T-cell (primary cell): ENCODE data around the gene CCDC33. TPM values are rescaled to one million over a fixed set of nuclear protein-coding genes. Genes with fewer than 3 reads are reported as not detected.

Experiments
- ATAC-seq, 4 experiments: fragments of 200-7000 bp in 3 of 4; fragments of 150-1000 bp in 1 of 4; cut with Tn5 transposase; replicated peaks in 1 of 4; 1 replicate in 3 of 4; 2 replicates in 1 of 4; pipeline ENCODE4 v1.10.0; 2021; ENCODE audit warnings: moderate library complexity in 3 of 4, mild to moderate bottlenecking in 2 of 4, moderate number of reproducible peaks in 1 of 4
- CTCF ChIA-PET, 2 donors: fragments of 300-600 bp; sonication (Branson Sonifier 250); formaldehyde crosslinking; loops; one replicate each; lab custom pipeline; 2022; ENCODE audit warnings: antibody characterized with exemption in 2 of 2; lab: Charles Lee
- POLR2A ChIA-PET, 2 donors: fragments of 300-600 bp; sonication (Branson Sonifier 250); formaldehyde crosslinking; loops; one replicate each; lab custom pipeline; 2022; ENCODE audit warnings: antibody characterized with exemption in 2 of 2; lab: Charles Lee
- DNase-seq, 35 experiments: peaks; one replicate each; pipeline versions ENCODE4 v3.0.0 to v3.0.0-alpha.2; 2013 to 2023
- H3K27ac ChIP-seq: one replicate; pipeline ENCODE4 v1.5.1; 2013; ENCODE audit warnings: low read length
- H3K27me3 ChIP-seq, 2 experiments: replicated peaks in 1 of 2; 1 replicate in 1 of 2; 2 replicates in 1 of 2; pipeline versions ENCODE4 v1.6.1 to v1.7.0; 2013; ENCODE audit warnings: low read length in 1 of 2, mixed read lengths in 1 of 2; ENCODE audit not compliant: control insufficient read depth in 2 of 2, insufficient read depth in 2 of 2; ENCODE audit errors: extremely low read depth in 1 of 2
- H3K36me3 ChIP-seq, 2 donors: 1 replicate in 1 of 2; 2 replicates in 1 of 2; pipeline versions ENCODE4 v1.6.1 to v1.7.0; 2013; ENCODE audit warnings: low read length in 1 of 2; ENCODE audit not compliant: control insufficient read depth in 2 of 2, insufficient read depth in 1 of 2; ENCODE audit errors: extremely low read depth in 1 of 2
- H3K4me1 ChIP-seq, 2 experiments: 1 replicate in 1 of 2; 2 replicates in 1 of 2; pipeline versions ENCODE4 v1.6.1 to v1.7.0; 2013; ENCODE audit warnings: low read length in 2 of 2, mixed read lengths in 1 of 2; ENCODE audit not compliant: insufficient read depth in 2 of 2, control insufficient read depth in 1 of 2; ENCODE audit errors: extremely low read depth in 1 of 2
- H3K4me3 ChIP-seq, 2 donors: 1 replicate in 1 of 2; 2 replicates in 1 of 2; pipeline versions ENCODE4 v1.5.1 to v1.7.0; 2013; ENCODE audit warnings: mild to moderate bottlenecking in 2 of 2, low read length in 1 of 2, moderate library complexity in 1 of 2; ENCODE audit not compliant: control insufficient read depth in 1 of 2; ENCODE audit errors: extremely low read depth in 1 of 2
- H3K9me3 ChIP-seq: 2 replicates; pipeline ENCODE4 v1.7.0; 2013
- H3K27ac Mint-ChIP-seq, 2 donors: one replicate each; pipeline ENCODE4 v1.8.0; 2020 to 2021; ENCODE audit warnings: mild to moderate bottlenecking in 2 of 2, mixed read lengths in 2 of 2
- H3K27me3 Mint-ChIP-seq, 2 donors: one replicate each; pipeline ENCODE4 v1.8.0; 2021 to 2022; ENCODE audit warnings: mixed read lengths in 2 of 2
- H3K36me3 Mint-ChIP-seq: one replicate; pipeline ENCODE4 v1.8.0; 2021; ENCODE audit warnings: mixed read lengths
- H3K4me1 Mint-ChIP-seq, 3 donors: one replicate each; pipeline ENCODE4 v1.8.0; 2020 to 2022; ENCODE audit warnings: mixed read lengths in 3 of 3, mild to moderate bottlenecking in 1 of 3
- H3K4me3 Mint-ChIP-seq, 3 donors: one replicate each; pipeline ENCODE4 v1.8.0; 2020 to 2022; ENCODE audit warnings: mild to moderate bottlenecking in 3 of 3, mixed read lengths in 3 of 3, moderate library complexity in 3 of 3
- H3K9me3 Mint-ChIP-seq, 3 donors: one replicate each; pipeline ENCODE4 v1.8.0; 2020 to 2022; ENCODE audit warnings: mixed read lengths in 3 of 3
- WGBS: methylation state at CpG from one replicate; pipeline ENCODE4 v1.1.5; 2013; ENCODE audit warnings: missing lambda C conversion rate; ENCODE audit not compliant: insufficient coverage; 5-methylcytosine and 5-hydroxymethylcytosine counted together
- total RNA-seq, 35 experiments: library from RNA in 6 of 35; stranded (reverse) in 6 of 35; fragments of 120-200 nt in 1 of 35; gene quantifications; one replicate each; pipeline versions ENCODE4 v1.2.1 to v1.2.4 and lab custom pipeline; 2013 to 2026

The CCDC33 gene
- not detected for total RNA-seq
- total RNA-seq (2013) = not detected
- total RNA-seq (lab: John Stamatoyannopoulos, UW) = 0 to 0.10 (median 0) reads per million in 29 experiments

GRCh38 chr15:74235962-74236361 is at the start of gene CCDC33:
Gene CCDC33 (plus strand): TSS chr15:74236326. CDS start chr15:74236720, 394 bp downstream.
- H3K27me3 ChIP-seq = peaks cover 0 to 47% of the 10 kb centered on the region in 2 experiments
- ChIA-PET CTCF (no interaction called here), POLR2A (no interaction called here)
- H3K4me1 Mint-ChIP-seq = no peaks in the 10 kb centered on the region
- H3K36me3 Mint-ChIP-seq = no peaks in the 10 kb centered on the region
- H3K4me3 ChIP-seq = no peak within 1 kb of the TSS
- H3K4me3 Mint-ChIP-seq = no peak within 1 kb of the TSS
- no peaks in the 10 kb centered on the region for H3K4me1 ChIP-seq
- H3K27me3 Mint-ChIP-seq = peaks cover 4 to 12% of the 10 kb centered on the region in 2 donors
- 33% methylated on average over 6 of the region's 6 CpGs for whole genome bisulfite sequencing
- no peak within 1 kb of the TSS for H3K27ac Mint-ChIP-seq
- H3K9me3 Mint-ChIP-seq = no peaks in the 10 kb centered on the region
- no peaks in the 10 kb centered on the region for H3K36me3 ChIP-seq
- H3K9me3 ChIP-seq = no peaks in the 10 kb centered on the region
- ATAC-seq (no peak), DNase-seq (no peak)
- no peak within 1 kb of the TSS for H3K27ac ChIP-seq

DNA sequence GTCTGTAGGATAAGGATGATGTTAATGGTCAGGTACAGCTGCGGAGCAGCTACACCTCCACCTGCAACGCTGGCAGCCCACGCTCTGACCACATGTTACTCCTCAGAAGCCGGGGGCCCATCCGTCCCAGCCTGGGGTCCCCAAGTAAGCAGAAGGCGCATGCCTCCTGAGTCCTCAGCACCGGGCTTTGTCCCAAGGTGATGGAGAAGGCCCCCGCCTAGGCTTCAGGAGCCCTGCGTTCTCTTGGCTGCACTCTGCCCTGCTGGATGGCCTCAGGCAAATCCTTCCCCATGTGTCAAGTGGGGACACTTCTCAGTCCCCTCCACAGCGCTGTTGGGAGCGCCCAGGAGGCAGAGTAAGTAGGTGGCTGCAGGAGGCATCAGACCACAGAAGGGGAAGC is 47.9 kb upstream of the CCDC33 start:
- H3K36me3 Mint-ChIP-seq = no peaks in the 10 kb centered on the region
- no peak overlapping the region for H3K4me3 ChIP-seq
- no peak overlapping the region for H3K4me3 Mint-ChIP-seq
- peaks cover 0 to 2% of the 10 kb centered on the region in 2 donors for H3K27me3 Mint-ChIP-seq
- H3K9me3 ChIP-seq = no peaks in the 10 kb centered on the region
- DNase-seq (no peak), ATAC-seq (no peak)
- WGBS = 82% methylated on average over 9 of the region's 11 CpGs
- peaks cover 0 to 10% of the 10 kb centered on the region in 2 experiments for H3K27me3 ChIP-seq
- no peak overlapping the region for H3K27ac Mint-ChIP-seq
- H3K4me1 Mint-ChIP-seq = no peaks in the 10 kb centered on the region
- H3K4me1 ChIP-seq = no peaks in the 10 kb centered on the region
- ChIA-PET POLR2A (no interaction called here), CTCF (no interaction called here)
- no peaks in the 10 kb centered on the region for H3K9me3 Mint-ChIP-seq
- H3K36me3 ChIP-seq = no peaks in the 10 kb centered on the region
- H3K27ac ChIP-seq = no peak overlapping the region

DNA sequence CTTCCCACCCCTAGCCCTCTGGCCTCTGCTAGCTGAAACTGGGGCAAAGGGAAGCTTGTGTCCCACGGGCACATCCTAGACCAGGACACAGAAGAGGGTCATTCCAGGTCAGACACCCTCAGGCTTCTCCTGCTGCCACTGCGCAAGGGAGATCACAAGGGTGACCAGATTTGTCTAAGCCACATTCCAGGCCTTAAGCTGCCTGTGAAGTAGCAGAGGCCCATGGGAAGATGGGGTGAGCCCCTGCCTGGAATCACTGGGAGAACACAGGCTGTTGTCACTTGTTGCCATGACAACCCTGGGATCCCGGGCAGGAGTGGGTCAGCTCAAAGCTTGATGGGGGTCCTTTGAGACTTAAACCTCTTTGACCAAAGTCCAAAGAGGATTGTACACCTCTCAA is 44.3 kb upstream of the CCDC33 start:
- H3K27ac Mint-ChIP-seq = no peak overlapping the region
- ChIA-PET CTCF (no interaction called here), POLR2A (no interaction called here)
- Histone ChIP-seq H3K36me3 (no peaks in the 10 kb centered on the region), H3K4me1 (no peaks in the 10 kb centered on the region), H3K27me3 (peaks cover 0 to 23% of the 10 kb centered on the region in 2 experiments), H3K4me3 (no peak overlapping the region), H3K9me3 (no peaks in the 10 kb centered on the region), H3K27ac (no peak overlapping the region)
- ATAC-seq (no peak), DNase-seq (no peak)
- H3K9me3 Mint-ChIP-seq = no peaks in the 10 kb centered on the region
- 33% methylated on average over 1 of the region's 3 CpGs for WGBS
- no peak overlapping the region for H3K4me3 Mint-ChIP-seq
- H3K4me1 Mint-ChIP-seq = no peaks in the 10 kb centered on the region
- H3K27me3 Mint-ChIP-seq = peaks cover 0 to 2% of the 10 kb centered on the region in 2 donors
- H3K36me3 Mint-ChIP-seq = no peaks in the 10 kb centered on the region

GRCh38 chr15:74192751-74193150 is 43.4 kb upstream of the CCDC33 start:
- Histone ChIP-seq H3K36me3 (no peaks in the 10 kb centered on the region), H3K4me3 (no peak overlapping the region), H3K4me1 (no peaks in the 10 kb centered on the region), H3K27me3 (peaks cover 0 to 24% of the 10 kb centered on the region in 2 experiments), H3K27ac (no peak overlapping the region), H3K9me3 (no peaks in the 10 kb centered on the region)
- CTCF ChIA-PET = no interaction called here
- ATAC-seq (no peak), DNase-seq (no peak)
- H3K4me1 Mint-ChIP-seq = no peaks in the 10 kb centered on the region
- H3K4me3 Mint-ChIP-seq = no peak overlapping the region
- 60% methylated on average over 2 of the region's 5 CpGs for WGBS
- no peak overlapping the region for H3K27ac Mint-ChIP-seq
- H3K9me3 Mint-ChIP-seq = no peaks in the 10 kb centered on the region
- POLR2A ChIA-PET = no interaction called here
- peaks cover 0 to 2% of the 10 kb centered on the region in 2 donors for H3K27me3 Mint-ChIP-seq
- no peaks in the 10 kb centered on the region for H3K36me3 Mint-ChIP-seq

DNA sequence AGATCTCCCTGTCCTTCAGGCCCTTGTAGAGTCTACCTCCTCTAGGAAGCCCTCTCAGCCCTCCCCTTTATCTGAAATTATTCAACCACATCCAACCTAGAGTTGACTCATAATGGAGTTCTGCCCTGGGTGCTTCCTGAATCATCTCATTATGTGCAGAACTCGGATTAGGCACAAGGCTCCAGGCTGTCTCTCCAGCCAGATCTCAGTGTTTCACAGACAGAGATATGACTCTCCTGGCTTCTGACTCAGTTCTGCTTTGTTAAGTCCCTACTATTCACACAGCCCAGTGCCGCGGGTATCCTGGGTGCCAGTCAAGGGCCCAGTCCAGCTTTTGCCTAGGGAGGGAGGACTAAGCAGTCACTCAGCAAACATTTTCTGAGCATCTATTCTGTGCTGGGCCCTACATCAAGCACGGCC is 42.8 kb upstream of the CCDC33 start:
- ATAC-seq (no peak), DNase-seq (no peak)
- Mint-ChIP-seq H3K27ac (no peak overlapping the region), H3K4me1 (no peaks in the 10 kb centered on the region), H3K27me3 (peaks cover 0 to 2% of the 10 kb centered on the region in 2 donors), H3K4me3 (no peak overlapping the region), H3K36me3 (no peaks in the 10 kb centered on the region), H3K9me3 (no peaks in the 10 kb centered on the region)
- CTCF ChIA-PET = no interaction called here
- Histone ChIP-seq H3K4me3 (no peak overlapping the region), H3K9me3 (no peaks in the 10 kb centered on the region), H3K27ac (no peak overlapping the region), H3K4me1 (no peaks in the 10 kb centered on the region), H3K27me3 (peaks cover 0 to 24% of the 10 kb centered on the region in 2 experiments), H3K36me3 (no peaks in the 10 kb centered on the region)
- POLR2A ChIA-PET = no interaction called here
- WGBS = 52% methylated on average over 2 of the region's 4 CpGs

- no peaks in the 10 kb centered on the region for H3K36me3 ChIP-seq
- Mint-ChIP-seq H3K4me1 (no peaks in the 10 kb centered on the region), H3K27me3 (peaks cover 0 to 2% of the 10 kb centered on the region in 2 donors), H3K9me3 (no peaks in the 10 kb centered on the region), H3K27ac (no peak overlapping the region), H3K36me3 (no peaks in the 10 kb centered on the region), H3K4me3 (no peak overlapping the region)
- H3K9me3 ChIP-seq = no peaks in the 10 kb centered on the region
- H3K4me3 ChIP-seq = no peak overlapping the region
- peaks cover 0 to 25% of the 10 kb centered on the region in 2 experiments for H3K27me3 ChIP-seq
- WGBS = 0% methylated on average over 1 of the region's 6 CpGs
- H3K4me1 ChIP-seq = no peaks in the 10 kb centered on the region
- DNase-seq (no peak), ATAC-seq (no peak)
- ChIA-PET CTCF (no interaction called here), POLR2A (no interaction called here)
- H3K27ac ChIP-seq = no peak overlapping the region
Observed at GRCh38 chr15:74193905-74194304, 42.2 kb upstream of the CCDC33 start.
